Measurements from ENCODE around the gene SOX10. TPM values are rescaled to one million over a fixed set of nuclear protein-coding genes. Genes with fewer than 3 reads are reported as not detected.
A peak's percentile ranks its signal among the peaks of the same experiment; 100 is the strongest.

Gene SOX10
- total and polyA plus RNA-seq, 2 of the 13 experiments (the other 11 are each of a cell fraction or from before 2014, with no cell fraction given), result not detected

DNA sequence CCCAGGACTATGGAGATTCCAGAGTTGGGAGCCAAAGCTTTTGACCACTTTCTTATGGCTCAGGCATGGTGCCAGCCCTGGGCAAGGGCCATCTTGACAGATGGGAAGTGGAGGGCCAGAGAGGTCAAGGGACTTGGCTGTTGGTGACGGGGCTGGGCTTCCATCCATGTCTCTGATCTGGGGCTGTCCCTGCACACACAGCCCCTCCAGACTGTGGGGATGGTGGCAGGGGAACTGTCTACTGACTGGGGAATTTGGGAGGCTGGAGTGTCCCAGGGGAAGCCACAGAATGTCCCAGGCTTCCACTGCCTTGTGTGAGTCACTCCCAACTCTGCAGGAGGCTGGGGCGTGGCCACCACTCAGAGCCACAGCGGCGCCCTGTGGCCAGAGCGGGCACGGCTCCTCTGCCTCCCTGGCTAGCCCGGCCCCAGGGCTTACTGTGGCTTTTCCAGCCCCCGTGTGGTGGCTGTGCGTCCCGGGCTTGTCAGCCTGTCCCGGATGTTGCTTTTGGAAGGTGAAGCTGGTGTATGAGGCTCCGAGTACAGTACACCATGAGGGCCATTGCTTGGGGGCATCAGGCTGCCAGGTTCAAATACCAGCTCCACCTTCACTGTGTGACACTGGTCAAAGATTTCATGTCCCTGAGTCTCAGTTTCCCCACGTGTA lies 50.5 kb downstream of the SOX10 start (continued):
- TF ChIP-seq, protein P1, sequence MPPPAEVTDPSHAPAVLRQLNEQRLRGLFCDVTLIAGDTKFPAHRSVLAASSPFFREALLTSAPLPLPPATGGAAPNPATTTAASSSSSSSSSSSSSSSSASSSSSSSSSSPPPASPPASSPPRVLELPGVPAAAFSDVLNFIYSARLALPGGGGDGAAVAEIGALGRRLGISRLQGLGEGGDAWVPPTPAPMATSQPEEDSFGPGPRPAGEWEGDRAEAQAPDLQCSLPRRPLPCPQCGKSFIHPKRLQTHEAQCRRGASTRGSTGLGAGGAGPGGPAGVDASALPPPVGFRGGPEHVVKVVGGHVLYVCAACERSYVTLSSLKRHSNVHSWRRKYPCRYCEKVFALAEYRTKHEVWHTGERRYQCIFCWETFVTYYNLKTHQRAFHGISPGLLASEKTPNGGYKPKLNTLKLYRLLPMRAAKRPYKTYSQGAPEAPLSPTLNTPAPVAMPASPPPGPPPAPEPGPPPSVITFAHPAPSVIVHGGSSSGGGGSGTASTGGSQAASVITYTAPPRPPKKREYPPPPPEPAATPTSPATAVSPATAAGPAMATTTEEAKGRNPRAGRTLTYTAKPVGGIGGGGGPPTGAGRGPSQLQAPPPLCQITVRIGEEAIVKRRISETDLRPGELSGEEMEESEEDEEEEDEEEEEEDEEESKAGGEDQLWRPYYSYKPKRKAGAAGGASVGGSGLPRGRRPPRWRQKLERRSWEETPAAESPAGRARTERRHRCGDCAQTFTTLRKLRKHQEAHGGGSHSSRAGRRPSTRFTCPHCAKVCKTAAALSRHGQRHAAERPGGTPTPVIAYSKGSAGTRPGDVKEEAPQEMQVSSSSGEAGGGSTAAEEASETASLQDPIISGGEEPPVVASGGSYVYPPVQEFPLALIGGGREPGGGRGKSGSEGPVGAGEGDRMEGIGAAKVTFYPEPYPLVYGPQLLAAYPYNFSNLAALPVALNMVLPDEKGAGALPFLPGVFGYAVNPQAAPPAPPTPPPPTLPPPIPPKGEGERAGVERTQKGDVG (CRISPR knock-in tag; IDR thresholded peaks at IDR 0.05; ENCODE audit: borderline replicate concordance), result no peak
- TF ChIP-seq MAFK (conservative IDR thresholded peaks at IDR 0.05 in 1 of 2, IDR thresholded peaks at IDR 0.05 in 1 of 2; ENCODE audit: low read length in 2 of 2) (no peak), ETV5 (CRISPR knock-in tag; IDR thresholded peaks at IDR 0.05; ENCODE audit: borderline replicate concordance) (peak; percentile 56; the same call in 1 of the 2 replicates), ZNF335 (CRISPR knock-in tag; IDR thresholded peaks at IDR 0.05) (no peak), ZNF354B (CRISPR knock-in tag; IDR thresholded peaks at IDR 0.05) (no peak), GABPA (IDR thresholded peaks at IDR 0.05; ENCODE audit: low read depth, low read length) (no peak), GABPA (CRISPR knock-in tag; IDR thresholded peaks at IDR 0.05; ENCODE audit: low read depth) (peak; percentile 51), SMARCE1 (IDR thresholded peaks at IDR 0.05; ENCODE audit: borderline replicate concordance) (no peak), SIX1 (CRISPR knock-in tag; IDR thresholded peaks at IDR 0.05; ENCODE audit: borderline replicate concordance) (no peak), FOSL2 (CRISPR knock-in tag; IDR thresholded peaks at IDR 0.05) (peak; percentile 91), ZNF558 (CRISPR knock-in tag; IDR thresholded peaks at IDR 0.05; ENCODE audit: borderline replicate concordance) (no peak), CCDC6 (CRISPR knock-in tag; IDR thresholded peaks at IDR 0.05) (peak; percentile 76; the same call in 1 of the 2 replicates), CBX1 (IDR thresholded peaks at IDR 0.05; ENCODE audit: low read depth) (no peak), HMG20A (CRISPR knock-in tag; IDR thresholded peaks at IDR 0.05; ENCODE audit: borderline replicate concordance) (no peak), CEBPB (IDR thresholded peaks at IDR 0.05; ENCODE audit: borderline replicate concordance, low read depth, low read length) (no peak), DR1 (CRISPR knock-in tag; IDR thresholded peaks at IDR 0.05) (no peak), ZNF746 (CRISPR knock-in tag; IDR thresholded peaks at IDR 0.05) (no peak), RBM39 (IDR thresholded peaks at IDR 0.05; ENCODE audit: low read depth, low read length, poor library complexity, severe bottlenecking) (no peak), ZNF790 (CRISPR knock-in tag; IDR thresholded peaks at IDR 0.05; ENCODE audit: borderline replicate concordance) (no peak), CC2D1A (CRISPR knock-in tag; IDR thresholded peaks at IDR 0.05) (no peak), NR2F1 (CRISPR knock-in tag; IDR thresholded peaks at IDR 0.05) (no peak)
- TF ChIP-seq, protein P2, sequence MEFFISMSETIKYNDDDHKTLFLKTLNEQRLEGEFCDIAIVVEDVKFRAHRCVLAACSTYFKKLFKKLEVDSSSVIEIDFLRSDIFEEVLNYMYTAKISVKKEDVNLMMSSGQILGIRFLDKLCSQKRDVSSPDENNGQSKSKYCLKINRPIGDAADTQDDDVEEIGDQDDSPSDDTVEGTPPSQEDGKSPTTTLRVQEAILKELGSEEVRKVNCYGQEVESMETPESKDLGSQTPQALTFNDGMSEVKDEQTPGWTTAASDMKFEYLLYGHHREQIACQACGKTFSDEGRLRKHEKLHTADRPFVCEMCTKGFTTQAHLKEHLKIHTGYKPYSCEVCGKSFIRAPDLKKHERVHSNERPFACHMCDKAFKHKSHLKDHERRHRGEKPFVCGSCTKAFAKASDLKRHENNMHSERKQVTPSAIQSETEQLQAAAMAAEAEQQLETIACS (CRISPR knock-in tag; IDR thresholded peaks at IDR 0.05), result no peak
- TF ChIP-seq, protein P3, sequence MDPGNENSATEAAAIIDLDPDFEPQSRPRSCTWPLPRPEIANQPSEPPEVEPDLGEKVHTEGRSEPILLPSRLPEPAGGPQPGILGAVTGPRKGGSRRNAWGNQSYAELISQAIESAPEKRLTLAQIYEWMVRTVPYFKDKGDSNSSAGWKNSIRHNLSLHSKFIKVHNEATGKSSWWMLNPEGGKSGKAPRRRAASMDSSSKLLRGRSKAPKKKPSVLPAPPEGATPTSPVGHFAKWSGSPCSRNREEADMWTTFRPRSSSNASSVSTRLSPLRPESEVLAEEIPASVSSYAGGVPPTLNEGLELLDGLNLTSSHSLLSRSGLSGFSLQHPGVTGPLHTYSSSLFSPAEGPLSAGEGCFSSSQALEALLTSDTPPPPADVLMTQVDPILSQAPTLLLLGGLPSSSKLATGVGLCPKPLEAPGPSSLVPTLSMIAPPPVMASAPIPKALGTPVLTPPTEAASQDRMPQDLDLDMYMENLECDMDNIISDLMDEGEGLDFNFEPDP (CRISPR knock-in tag; conservative IDR thresholded peaks at IDR 0.05), result 0 out of 2 replicates have a peak, but pooled peaks have one; percentile 80
- TF ChIP-seq, protein P4, sequence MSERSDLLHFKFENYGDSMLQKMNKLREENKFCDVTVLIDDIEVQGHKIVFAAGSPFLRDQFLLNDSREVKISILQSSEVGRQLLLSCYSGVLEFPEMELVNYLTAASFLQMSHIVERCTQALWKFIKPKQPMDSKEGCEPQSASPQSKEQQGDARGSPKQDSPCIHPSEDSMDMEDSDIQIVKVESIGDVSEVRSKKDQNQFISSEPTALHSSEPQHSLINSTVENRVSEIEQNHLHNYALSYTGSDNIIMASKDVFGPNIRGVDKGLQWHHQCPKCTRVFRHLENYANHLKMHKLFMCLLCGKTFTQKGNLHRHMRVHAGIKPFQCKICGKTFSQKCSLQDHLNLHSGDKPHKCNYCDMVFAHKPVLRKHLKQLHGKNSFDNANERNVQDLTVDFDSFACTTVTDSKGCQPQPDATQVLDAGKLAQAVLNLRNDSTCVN (CRISPR knock-in tag; IDR thresholded peaks at IDR 0.05; ENCODE audit: borderline replicate concordance), result 0 out of 2 replicates have a peak, but pooled peaks have one; percentile 27

Data from HepG2 (cell line).